ENCODE results near the gene ANXA11.

Gene ANXA11

GRCh38 chr10:80158598-80159127, 46.7 kb downstream of the ANXA11 start (continued):
- no peak for TF ChIP-seq PRDM2 (tag by site-specific recombination; IDR thresholded peaks at IDR 0.05; ENCODE audit: borderline replicate concordance)
- peak; percentile 93 for TF ChIP-seq ZBTB20 (tag by site-specific recombination; IDR thresholded peaks at IDR 0.05)
- TF ChIP-seq OVOL3 (tag by site-specific recombination; IDR thresholded peaks at IDR 0.05) = no peak
- TF ChIP-seq ZNF366 (tag by site-specific recombination; conservative IDR thresholded peaks at IDR 0.05) = peak; percentile 78
- 0 out of 2 replicates have a peak, but pooled peaks have one; percentile 10 for TF ChIP-seq ZNF18 (tag by site-specific recombination; IDR thresholded peaks at IDR 0.05)
- TF ChIP-seq PRDM10 (tag by site-specific recombination; IDR thresholded peaks at IDR 0.05) = peak; percentile 66
- peak; percentile 94 for TF ChIP-seq SP7 (tag by site-specific recombination; IDR thresholded peaks at IDR 0.05)
- TF ChIP-seq ZNF239 (tag by site-specific recombination; IDR thresholded peaks at IDR 0.05) = no peak
- TF ChIP-seq ZNF292 (tag by site-specific recombination; IDR thresholded peaks at IDR 0.05; ENCODE audit: borderline replicate concordance, low read depth) = no peak
- TF ChIP-seq, protein P1, sequence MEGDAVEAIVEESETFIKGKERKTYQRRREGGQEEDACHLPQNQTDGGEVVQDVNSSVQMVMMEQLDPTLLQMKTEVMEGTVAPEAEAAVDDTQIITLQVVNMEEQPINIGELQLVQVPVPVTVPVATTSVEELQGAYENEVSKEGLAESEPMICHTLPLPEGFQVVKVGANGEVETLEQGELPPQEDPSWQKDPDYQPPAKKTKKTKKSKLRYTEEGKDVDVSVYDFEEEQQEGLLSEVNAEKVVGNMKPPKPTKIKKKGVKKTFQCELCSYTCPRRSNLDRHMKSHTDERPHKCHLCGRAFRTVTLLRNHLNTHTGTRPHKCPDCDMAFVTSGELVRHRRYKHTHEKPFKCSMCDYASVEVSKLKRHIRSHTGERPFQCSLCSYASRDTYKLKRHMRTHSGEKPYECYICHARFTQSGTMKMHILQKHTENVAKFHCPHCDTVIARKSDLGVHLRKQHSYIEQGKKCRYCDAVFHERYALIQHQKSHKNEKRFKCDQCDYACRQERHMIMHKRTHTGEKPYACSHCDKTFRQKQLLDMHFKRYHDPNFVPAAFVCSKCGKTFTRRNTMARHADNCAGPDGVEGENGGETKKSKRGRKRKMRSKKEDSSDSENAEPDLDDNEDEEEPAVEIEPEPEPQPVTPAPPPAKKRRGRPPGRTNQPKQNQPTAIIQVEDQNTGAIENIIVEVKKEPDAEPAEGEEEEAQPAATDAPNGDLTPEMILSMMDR (tag by site-specific recombination; IDR thresholded peaks at IDR 0.05) = no peak
- no peak for TF ChIP-seq SETDB1 (IDR thresholded peaks at IDR 0.05; ENCODE audit: insufficient read length, low read length)
- no peak for TF ChIP-seq ZNF302 (tag by site-specific recombination; IDR thresholded peaks at IDR 0.05; ENCODE audit: low read depth)
- peak; percentile 58; the same call in 1 of the 2 replicates for TF ChIP-seq ZNF558 (tag by site-specific recombination; IDR thresholded peaks at IDR 0.05)
- no peak for TF ChIP-seq ZNF548 (tag by site-specific recombination; IDR thresholded peaks at IDR 0.05)
- no peak for TF ChIP-seq SCRT1 (tag by site-specific recombination; IDR thresholded peaks at IDR 0.05; ENCODE audit: borderline replicate concordance)
- peak; percentile 85 for TF ChIP-seq ZNF2 (tag by site-specific recombination; IDR thresholded peaks at IDR 0.05)
- TF ChIP-seq ZNF274 (IDR thresholded peaks at IDR 0.05; ENCODE audit: low read length) = no peak
- no peak for TF ChIP-seq ZNF274 (tag by site-specific recombination; IDR thresholded peaks at IDR 0.05; ENCODE audit: borderline replicate concordance)
- TF ChIP-seq ZNF707 (tag by site-specific recombination; IDR thresholded peaks at IDR 0.05) = no peak
- no peak for TF ChIP-seq SCRT2 (tag by site-specific recombination; IDR thresholded peaks at IDR 0.05)
- TF ChIP-seq, protein P2, sequence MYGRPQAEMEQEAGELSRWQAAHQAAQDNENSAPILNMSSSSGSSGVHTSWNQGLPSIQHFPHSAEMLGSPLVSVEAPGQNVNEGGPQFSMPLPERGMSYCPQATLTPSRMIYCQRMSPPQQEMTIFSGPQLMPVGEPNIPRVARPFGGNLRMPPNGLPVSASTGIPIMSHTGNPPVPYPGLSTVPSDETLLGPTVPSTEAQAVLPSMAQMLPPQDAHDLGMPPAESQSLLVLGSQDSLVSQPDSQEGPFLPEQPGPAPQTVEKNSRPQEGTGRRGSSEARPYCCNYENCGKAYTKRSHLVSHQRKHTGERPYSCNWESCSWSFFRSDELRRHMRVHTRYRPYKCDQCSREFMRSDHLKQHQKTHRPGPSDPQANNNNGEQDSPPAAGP (tag by site-specific recombination; IDR thresholded peaks at IDR 0.05) = peak; percentile 75
- no peak for TF ChIP-seq ZNF776 (tag by site-specific recombination; IDR thresholded peaks at IDR 0.05; ENCODE audit: borderline replicate concordance)
- TF ChIP-seq ZNF544 (tag by site-specific recombination; IDR thresholded peaks at IDR 0.05) = no peak
- no peak for TF ChIP-seq ZNF311 (tag by site-specific recombination; IDR thresholded peaks at IDR 0.05; ENCODE audit: borderline replicate concordance)
- TF ChIP-seq, protein P3, sequence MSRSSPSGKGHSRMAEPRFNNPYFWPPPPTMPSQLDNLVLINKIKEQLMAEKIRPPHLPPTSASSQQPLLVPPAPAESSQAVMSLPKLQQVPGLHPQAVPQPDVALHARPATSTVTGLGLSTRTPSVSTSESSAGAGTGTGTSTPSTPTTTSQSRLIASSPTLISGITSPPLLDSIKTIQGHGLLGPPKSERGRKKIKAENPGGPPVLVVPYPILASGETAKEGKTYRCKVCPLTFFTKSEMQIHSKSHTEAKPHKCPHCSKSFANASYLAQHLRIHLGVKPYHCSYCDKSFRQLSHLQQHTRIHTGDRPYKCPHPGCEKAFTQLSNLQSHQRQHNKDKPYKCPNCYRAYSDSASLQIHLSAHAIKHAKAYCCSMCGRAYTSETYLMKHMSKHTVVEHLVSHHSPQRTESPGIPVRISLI (tag by site-specific recombination; IDR thresholded peaks at IDR 0.05) = no peak
- peak; percentile 74; the same call in 1 of the 2 replicates for TF ChIP-seq ZBTB48 (tag by site-specific recombination; IDR thresholded peaks at IDR 0.05)

Measured in HEK293 (cell line).